ENCODE results near the gene NBAS. TPM values are rescaled to one million over a fixed set of nuclear protein-coding genes. Genes with fewer than 3 reads are reported as not detected.

Gene NBAS
- polyA plus RNA-seq, 1 of the 3 experiments (the other 2 are of a cell fraction), result 12.0 TPM

DNA sequence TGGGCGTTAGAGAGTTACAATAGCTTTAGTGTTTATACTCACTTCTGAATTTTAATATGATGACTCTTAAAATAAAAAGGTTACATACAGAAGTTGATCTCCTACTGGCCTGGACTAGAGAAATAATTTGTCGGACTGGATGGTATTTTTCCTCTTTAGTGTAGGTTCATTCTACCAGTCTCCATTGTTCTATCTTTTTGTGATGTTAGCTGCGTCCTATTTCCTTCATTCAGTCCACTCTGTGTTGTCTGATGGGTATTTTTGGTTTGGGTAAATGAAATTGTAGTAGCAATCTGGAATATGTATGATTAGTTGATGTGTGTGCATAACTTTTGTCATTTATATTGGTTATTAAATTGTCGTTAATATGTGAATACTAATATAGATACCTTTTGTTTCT, 35.8 kb upstream of the NBAS start (continued):
- TF ChIP-seq, protein P1, sequence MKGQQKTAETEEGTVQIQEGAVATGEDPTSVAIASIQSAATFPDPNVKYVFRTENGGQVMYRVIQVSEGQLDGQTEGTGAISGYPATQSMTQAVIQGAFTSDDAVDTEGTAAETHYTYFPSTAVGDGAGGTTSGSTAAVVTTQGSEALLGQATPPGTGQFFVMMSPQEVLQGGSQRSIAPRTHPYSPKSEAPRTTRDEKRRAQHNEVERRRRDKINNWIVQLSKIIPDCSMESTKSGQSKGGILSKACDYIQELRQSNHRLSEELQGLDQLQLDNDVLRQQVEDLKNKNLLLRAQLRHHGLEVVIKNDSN (IDR thresholded peaks at IDR 0.05; ENCODE audit: borderline replicate concordance, low read depth), result no peak
- TF ChIP-seq, protein P2, sequence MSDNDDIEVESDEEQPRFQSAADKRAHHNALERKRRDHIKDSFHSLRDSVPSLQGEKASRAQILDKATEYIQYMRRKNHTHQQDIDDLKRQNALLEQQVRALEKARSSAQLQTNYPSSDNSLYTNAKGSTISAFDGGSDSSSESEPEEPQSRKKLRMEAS (IDR thresholded peaks at IDR 0.05; ENCODE audit: low read depth), result no peak

DNA sequence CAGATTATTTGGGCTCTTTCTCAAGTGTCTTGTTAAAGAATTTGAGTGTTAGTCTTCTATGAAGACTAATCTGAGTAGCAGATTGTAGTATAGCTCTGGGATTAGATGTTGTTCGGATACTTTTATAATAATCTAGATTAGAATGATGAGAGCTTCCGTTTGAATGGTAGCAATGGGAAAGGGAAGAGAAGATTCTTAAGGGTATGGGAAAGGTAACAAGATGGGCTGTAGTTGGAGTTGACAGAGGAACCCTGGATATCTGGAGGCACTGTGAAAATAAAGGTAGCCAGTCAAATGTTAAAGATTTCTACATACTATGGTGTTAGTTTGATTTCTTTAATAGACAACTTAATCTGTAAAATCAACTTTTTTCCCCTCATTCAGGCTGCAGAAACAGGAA, 35.2 kb upstream of the NBAS start:
- POLR2A ChIA-PET, result no interaction called here
- peaks cover 48% of the 10 kb centered on the region for H3K79me2 ChIP-seq (ENCODE audit: insufficient read depth)
- WGBS (ENCODE audit: low lambda C conversion rate), result 100% methylated on average over 2 of the region's 2 CpGs

More for the DNA sequence above, 35.2 kb upstream of the NBAS start:
- Histone ChIP-seq H3K4me2 (no peak overlapping the region), H3K4me3 (ENCODE audit: low read depth in 2 of 2, low read length in 1 of 2) (no peak overlapping the region), H3K9me2 (no peaks in the 10 kb centered on the region), H3K27me3 (ENCODE audit: insufficient read depth) (no peaks in the 10 kb centered on the region), H4K20me1 (ENCODE audit: insufficient read depth) (peaks cover 27% of the 10 kb centered on the region), H2AFZ (ENCODE audit: low read depth) (no peak overlapping the region), H3K4me1 (ENCODE audit: control insufficient read depth in 1 of 2, insufficient read depth in 2 of 2, low read depth in 1 of 2, low read length in 1 of 2) (peaks cover 8% of the 10 kb centered on the region in 2 experiments; a peak in 3 of 4 replicates), H3K9ac (no peak overlapping the region), H3F3A (replicated peaks; ENCODE audit: insufficient read depth) (peaks cover 14% of the 10 kb centered on the region), H3K9me3 (no peaks in the 10 kb centered on the region), H3K36me3 (replicated peaks in 1 of 2; ENCODE audit: control insufficient read depth in 1 of 2, insufficient read depth in 2 of 2, low read length in 1 of 2) (peaks cover 64 to 69% of the 10 kb centered on the region in 2 experiments), H3K27ac (ENCODE audit: low read depth in 2 of 2, low read length in 1 of 2) (no peak overlapping the region)
- TF ChIP-seq TAF1 (IDR thresholded peaks at IDR 0.05; ENCODE audit: borderline replicate concordance, low read depth, low read length) (no peak), YY1 (IDR thresholded peaks at IDR 0.05; ENCODE audit: low read depth) (no peak), RCOR1 (IDR thresholded peaks at IDR 0.05; ENCODE audit: low read length) (no peak), SIN3A (IDR thresholded peaks at IDR 0.05; ENCODE audit: borderline replicate concordance, low read depth, low read length) (no peak), RXRA (IDR thresholded peaks at IDR 0.05; ENCODE audit: borderline replicate concordance, low read depth) (no peak), RFX5 (IDR thresholded peaks at IDR 0.05; ENCODE audit: low read length) (no peak), TEAD4 (IDR thresholded peaks at IDR 0.05; ENCODE audit: borderline replicate concordance, insufficient read depth) (no peak), FOXM1 (IDR thresholded peaks at IDR 0.05; ENCODE audit: low read depth) (no peak), EZH2phosphoT487 (IDR thresholded peaks at IDR 0.05; ENCODE audit: borderline replicate concordance, low read depth) (no peak), CHD2 (IDR thresholded peaks at IDR 0.05; ENCODE audit: low read length, partially characterized antibody) (no peak), FOSL2 (IDR thresholded peaks at IDR 0.05; ENCODE audit: borderline replicate concordance, low read depth) (no peak), GABPA (IDR thresholded peaks at IDR 0.05; ENCODE audit: low read depth) (no peak), MEF2A (IDR thresholded peaks at IDR 0.05; ENCODE audit: borderline replicate concordance, low read depth) (no peak), TCF12 (IDR thresholded peaks at IDR 0.05) (no peak)
- TF ChIP-seq, protein P1 (IDR thresholded peaks at IDR 0.05; ENCODE audit: borderline replicate concordance, low read depth), result no peak
- TF ChIP-seq, protein P3, sequence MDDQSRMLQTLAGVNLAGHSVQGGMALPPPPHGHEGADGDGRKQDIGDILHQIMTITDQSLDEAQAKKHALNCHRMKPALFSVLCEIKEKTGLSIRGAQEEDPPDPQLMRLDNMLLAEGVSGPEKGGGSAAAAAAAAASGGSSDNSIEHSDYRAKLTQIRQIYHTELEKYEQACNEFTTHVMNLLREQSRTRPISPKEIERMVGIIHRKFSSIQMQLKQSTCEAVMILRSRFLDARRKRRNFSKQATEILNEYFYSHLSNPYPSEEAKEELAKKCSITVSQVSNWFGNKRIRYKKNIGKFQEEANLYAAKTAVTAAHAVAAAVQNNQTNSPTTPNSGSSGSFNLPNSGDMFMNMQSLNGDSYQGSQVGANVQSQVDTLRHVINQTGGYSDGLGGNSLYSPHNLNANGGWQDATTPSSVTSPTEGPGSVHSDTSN (IDR thresholded peaks at IDR 0.05), result no peak
- TF ChIP-seq, protein P4, sequence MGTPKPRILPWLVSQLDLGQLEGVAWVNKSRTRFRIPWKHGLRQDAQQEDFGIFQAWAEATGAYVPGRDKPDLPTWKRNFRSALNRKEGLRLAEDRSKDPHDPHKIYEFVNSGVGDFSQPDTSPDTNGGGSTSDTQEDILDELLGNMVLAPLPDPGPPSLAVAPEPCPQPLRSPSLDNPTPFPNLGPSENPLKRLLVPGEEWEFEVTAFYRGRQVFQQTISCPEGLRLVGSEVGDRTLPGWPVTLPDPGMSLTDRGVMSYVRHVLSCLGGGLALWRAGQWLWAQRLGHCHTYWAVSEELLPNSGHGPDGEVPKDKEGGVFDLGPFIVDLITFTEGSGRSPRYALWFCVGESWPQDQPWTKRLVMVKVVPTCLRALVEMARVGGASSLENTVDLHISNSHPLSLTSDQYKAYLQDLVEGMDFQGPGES (IDR thresholded peaks at IDR 0.05; ENCODE audit: low read depth, low read length), result no peak
- TF ChIP-seq, protein P2 (IDR thresholded peaks at IDR 0.05; ENCODE audit: low read depth), result no peak
- CTCF ChIA-PET, result interaction anchor here (1.0 kb wide), 1 partner anchor 8 kb away, joined by 3 read pairs; no protein-coding TSS in a partner anchor
- DNase-seq, result no peak

Data from SK-N-SH (cell line).